Fibroblast of pulmonary artery (primary cell): ENCODE data around the gene SEPSECS.

Experiments used
- DNase-seq: peaks from one replicate; pipeline ENCODE4 v3.0.0-alpha.2; 2010; ENCODE audit warnings: low read depth
- H3K4me3 ChIP-seq: replicated peaks from 2 replicates; pipeline ENCODE4 v1.5.1; 2011; ENCODE audit warnings: low read depth, mild to moderate bottlenecking, control low read depth, low read length, moderate library complexity
- TF ChIP-seq, protein P1 (sequence below): IDR thresholded peaks from 2 replicates; pipeline ENCODE4 v1.5.1; 2011; ENCODE audit warnings: mild to moderate bottlenecking, control low read depth, low read length, inconsistent platforms; ENCODE audit errors: missing control alignments

Gene SEPSECS

GRCh38 chr4:25075129-25075528 lies 85.1 kb downstream of the SEPSECS start:
- TF ChIP-seq, protein P1, sequence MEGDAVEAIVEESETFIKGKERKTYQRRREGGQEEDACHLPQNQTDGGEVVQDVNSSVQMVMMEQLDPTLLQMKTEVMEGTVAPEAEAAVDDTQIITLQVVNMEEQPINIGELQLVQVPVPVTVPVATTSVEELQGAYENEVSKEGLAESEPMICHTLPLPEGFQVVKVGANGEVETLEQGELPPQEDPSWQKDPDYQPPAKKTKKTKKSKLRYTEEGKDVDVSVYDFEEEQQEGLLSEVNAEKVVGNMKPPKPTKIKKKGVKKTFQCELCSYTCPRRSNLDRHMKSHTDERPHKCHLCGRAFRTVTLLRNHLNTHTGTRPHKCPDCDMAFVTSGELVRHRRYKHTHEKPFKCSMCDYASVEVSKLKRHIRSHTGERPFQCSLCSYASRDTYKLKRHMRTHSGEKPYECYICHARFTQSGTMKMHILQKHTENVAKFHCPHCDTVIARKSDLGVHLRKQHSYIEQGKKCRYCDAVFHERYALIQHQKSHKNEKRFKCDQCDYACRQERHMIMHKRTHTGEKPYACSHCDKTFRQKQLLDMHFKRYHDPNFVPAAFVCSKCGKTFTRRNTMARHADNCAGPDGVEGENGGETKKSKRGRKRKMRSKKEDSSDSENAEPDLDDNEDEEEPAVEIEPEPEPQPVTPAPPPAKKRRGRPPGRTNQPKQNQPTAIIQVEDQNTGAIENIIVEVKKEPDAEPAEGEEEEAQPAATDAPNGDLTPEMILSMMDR, result no peak

GRCh38 chr4:25070545-25070944 lies 89.7 kb downstream of the SEPSECS start:
- H3K4me3 ChIP-seq, result no peak overlapping the region
- DNase-seq, result no peak
- TF ChIP-seq, protein P1, result no peak

More at GRCh38 chr4:25075129-25075528, 85.1 kb downstream of the SEPSECS start:
- no peak for DNase-seq
- no peak overlapping the region for H3K4me3 ChIP-seq
